Spleen (tissue), 7 donors: ENCODE measurements around the gene PTX3.

ENCODE experiments used
- POLR2A ChIP-seq, 3 donors: fragments of 450-650 bp; IDR thresholded peaks; one replicate each; pipeline ENCODE4 v1.5.1; 2017; ENCODE audit warnings: antibody characterized with exemption in 3 of 3, mild to moderate bottlenecking in 1 of 3
- TF ChIP-seq, protein P1 (sequence below), 11 experiments: fragments of 200-600 bp in 7 of 11; fragments of 450-650 bp in 4 of 11; sonication (generic) in 4 of 11; IDR thresholded peaks in 8 of 11; conservative IDR thresholded peaks in 3 of 11; 1 replicate in 7 of 11; 2 replicates in 4 of 11; pipeline versions ENCODE4 v1.4.0 to v1.8.0; 2016 to 2021; ENCODE audit warnings: antibody characterized with exemption in 11 of 11, inconsistent platforms in 4 of 11, mild to moderate bottlenecking in 1 of 11
- donor health status: DM: no; HTN: no; CAD: no; lungs with moderate emphysema.
- donor health status: DM: no; HTN: no; CAD: no.
- donor health status: DM: no; HTN: no; CAD: no.

DNA sequence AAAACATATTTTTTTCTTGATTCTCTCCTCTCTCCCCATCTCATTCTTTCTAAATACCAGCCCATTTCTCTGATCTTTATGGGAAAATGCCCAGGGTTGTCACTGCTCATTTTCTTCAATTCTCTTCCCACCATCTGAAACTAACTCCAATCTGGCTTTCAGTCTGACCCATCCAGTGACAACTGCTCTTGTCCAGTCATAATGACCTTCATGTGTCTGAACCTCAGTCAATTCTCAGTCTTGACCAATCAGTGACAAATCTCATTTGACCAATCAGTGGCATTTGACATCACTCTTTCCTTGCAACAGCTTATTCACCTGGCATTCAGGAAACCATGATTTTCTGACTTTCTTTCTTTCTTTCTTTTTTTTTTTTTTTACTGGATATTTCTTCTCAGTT is 51.5 kb downstream of the PTX3 start:
- TF ChIP-seq, protein P1, sequence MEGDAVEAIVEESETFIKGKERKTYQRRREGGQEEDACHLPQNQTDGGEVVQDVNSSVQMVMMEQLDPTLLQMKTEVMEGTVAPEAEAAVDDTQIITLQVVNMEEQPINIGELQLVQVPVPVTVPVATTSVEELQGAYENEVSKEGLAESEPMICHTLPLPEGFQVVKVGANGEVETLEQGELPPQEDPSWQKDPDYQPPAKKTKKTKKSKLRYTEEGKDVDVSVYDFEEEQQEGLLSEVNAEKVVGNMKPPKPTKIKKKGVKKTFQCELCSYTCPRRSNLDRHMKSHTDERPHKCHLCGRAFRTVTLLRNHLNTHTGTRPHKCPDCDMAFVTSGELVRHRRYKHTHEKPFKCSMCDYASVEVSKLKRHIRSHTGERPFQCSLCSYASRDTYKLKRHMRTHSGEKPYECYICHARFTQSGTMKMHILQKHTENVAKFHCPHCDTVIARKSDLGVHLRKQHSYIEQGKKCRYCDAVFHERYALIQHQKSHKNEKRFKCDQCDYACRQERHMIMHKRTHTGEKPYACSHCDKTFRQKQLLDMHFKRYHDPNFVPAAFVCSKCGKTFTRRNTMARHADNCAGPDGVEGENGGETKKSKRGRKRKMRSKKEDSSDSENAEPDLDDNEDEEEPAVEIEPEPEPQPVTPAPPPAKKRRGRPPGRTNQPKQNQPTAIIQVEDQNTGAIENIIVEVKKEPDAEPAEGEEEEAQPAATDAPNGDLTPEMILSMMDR (IDR thresholded peaks at IDR 0.05 in 8 of 11, conservative IDR thresholded peaks at IDR 0.05 in 3 of 11): no peak
- no peak for TF ChIP-seq POLR2A (IDR thresholded peaks at IDR 0.05)
